ENCODE measurements around the gene SPATA6.
"Not testable (repeated sequence)": the region's sequence is repeated elsewhere in the genome, so short reads cannot be mapped to it uniquely, and the experiment has no call there.

The SPATA6 gene

GRCh38 chr1:48471691-48472576 lies at the start of gene SPATA6:
Gene SPATA6 (minus strand): TSS chr1:48472204. CDS start chr1:48472008, 196 bp downstream.
- DNase-seq (ENCODE audit: low read depth) = peak; percentile 89

GRCh38 chr1:48519896-48520295 lies 47.9 kb upstream of the SPATA6 start:
- DNase-seq (ENCODE audit: low read depth) = not testable (repeated sequence)

DNA sequence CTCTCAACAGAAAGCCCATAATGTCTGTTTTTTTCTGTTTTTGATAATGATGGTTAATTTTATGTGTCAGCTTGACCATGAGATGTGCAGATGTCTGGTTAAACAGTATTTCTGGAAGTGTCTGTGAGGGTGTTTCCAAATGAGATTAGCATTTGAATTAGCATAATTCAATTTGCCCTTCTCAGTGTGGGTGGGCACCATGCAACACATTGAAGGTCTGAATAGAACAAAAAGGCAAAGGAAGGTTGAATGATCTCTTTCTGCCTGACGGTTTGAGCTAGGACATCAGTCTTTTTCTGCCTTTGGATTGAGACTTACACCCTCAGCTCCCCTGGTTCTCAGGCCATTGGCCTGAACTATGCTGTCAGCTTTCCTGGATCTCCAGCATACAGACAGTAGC lies 34.9 kb upstream of the SPATA6 start:
- no peak for DNase-seq (ENCODE audit: low read depth)

DNA sequence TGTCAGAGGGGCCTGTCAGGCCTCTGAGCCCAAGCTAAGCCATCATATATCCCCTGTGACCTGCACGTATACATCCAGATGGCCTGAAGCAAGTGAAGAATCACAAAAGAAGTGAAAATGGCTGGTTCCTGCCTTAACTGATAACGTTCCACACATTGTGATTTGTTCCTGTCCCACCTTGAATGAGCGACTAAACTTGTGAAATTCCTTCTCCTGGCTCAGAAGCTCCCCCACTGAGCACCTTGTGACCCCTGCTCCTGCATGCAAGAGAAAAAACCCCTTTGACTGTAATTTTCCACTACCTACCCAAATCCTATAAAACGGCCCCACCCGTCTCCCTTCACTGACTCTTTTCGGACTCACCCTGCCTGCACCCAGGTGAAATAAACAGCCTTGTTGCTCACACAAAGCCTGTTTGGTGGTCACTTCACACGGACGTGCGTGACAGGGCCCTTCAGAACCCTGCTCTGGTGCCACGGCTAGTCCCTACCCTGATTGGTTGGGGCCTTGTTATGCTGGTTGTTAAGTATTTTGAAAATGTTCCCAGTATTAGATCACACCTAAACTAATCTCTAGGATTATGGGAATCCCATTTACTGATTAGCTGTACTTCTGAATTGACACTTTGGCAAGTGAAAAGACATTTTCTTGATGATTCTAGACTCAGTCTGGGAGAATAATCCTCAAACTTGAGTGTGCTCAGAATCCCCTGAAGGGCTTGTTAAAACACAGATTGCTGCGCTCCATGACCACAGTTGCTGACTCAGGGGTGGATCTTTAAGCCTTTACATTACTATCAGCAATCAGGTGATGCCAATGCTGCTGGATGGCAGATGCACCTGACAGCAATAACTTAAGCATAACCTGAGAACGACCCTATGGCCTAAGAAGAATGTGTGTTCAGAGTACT lies 28.8 kb upstream of the SPATA6 start:
- DNase-seq (ENCODE audit: low read depth) = no peak

DNA sequence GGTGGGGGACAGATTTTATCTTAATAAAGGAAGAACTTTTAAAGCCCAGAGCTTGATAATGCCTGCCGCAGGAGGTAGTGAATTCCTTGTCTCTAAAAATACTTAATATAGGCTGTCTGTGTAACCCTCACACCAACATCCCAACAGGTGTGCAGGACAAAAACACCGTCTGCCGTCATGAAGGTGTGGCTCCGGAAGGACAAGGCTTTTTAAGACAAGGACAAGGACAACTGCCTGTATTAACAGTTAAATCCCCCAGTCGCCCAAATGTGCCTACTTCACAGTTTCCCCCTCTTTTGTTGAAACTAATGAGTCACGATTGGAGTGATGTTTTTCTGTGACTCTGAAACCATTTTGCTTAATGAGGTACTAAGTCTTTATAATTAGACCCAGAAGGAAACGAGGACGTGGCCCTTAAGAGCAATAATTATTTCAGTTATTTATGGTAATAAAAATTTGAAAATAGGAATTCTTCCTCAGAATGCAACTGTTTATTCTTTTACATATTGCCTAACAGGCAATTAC lies 27.3 kb upstream of the SPATA6 start:
- no peak for DNase-seq (ENCODE audit: low read depth)

GRCh38 chr1:48498096-48498791 lies 26.2 kb upstream of the SPATA6 start:
- peak; percentile 51 for DNase-seq (ENCODE audit: low read depth)

DNA sequence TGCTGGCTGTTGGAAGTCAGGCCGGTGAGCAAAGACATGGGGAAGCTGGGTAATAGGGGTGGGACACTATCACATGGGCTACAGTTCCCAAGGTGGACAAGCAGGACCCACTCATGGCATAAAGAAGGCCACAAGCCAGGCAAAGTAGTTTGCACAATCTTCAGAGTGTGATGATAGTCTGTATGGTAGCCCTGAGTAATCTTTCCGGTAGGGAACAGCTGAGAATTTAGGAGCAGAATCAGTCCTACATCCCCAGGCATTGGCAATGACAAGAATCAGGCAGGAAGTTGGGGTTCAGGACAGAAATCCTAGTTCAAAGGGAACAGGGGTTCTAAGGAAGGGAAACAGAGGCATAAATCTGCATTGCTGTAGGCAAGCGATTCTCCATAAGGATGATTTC lies 23.9 kb upstream of the SPATA6 start:
- DNase-seq (ENCODE audit: low read depth) = no peak

DNA sequence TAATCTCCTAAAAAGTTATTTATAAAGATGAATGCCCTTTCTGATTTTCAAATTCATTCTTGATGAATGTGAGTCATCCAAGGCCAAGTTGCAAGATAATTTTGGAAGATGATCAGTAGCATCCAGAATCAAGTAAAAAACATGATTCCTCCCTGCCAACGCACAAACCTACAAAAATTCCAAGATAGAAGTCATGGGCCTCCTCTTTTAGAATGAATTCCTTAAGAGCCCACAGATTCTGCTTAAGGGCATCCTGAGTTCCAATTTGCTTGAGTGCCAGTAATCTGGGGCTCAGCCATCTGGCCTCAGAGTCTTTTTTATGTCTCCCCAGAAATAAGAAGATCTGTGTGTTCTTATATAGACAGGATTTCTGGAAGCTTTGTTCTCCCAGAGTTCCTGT lies 23.2 kb upstream of the SPATA6 start:
- DNase-seq (ENCODE audit: low read depth) = no peak

- DNase-seq (ENCODE audit: low read depth) = no peak
Observed at GRCh38 chr1:48493970-48494769, 22.2 kb upstream of the SPATA6 start.

DNA sequence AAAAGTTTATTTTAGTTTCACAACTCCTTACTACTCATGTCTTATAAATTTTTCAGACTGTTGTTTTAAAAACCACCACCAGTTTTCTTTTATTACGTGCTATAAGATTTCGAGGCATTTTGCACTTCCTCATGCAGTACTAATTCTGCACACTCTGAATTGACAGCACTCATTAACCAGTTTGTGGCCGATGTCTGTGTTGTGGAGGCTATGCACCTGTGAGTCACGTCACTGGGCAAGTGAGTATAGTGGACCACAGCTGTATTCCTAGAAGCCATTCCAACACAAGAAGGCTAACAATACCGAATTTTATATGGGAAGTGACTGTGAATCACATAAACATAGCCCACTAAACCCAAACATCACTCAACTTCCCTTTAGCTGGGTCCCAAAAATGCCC lies 21.0 kb upstream of the SPATA6 start:
- DNase-seq (ENCODE audit: low read depth) = no peak

- DNase-seq (ENCODE audit: low read depth) = no peak
Observed at GRCh38 chr1:48492392-48492791, 20.4 kb upstream of the SPATA6 start.

DNA sequence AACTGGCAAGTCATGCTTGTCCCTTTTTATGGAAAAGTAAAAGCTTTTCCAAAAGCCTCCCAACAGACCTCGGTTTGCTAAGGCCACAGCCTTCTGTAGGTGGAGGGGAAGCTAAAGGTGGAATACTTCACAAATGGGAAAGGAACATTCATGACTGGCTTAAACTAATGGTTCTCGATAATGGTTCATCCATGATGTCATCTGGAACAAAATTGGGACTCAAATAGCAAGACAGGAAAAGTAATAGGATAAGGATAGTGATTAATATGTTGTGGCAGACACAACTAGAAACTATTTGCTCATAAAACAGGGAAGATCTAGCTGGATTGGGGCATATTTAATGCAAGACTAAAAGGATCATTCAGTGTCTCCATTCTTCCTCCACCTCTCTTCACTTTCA lies 16.7 kb upstream of the SPATA6 start:
- no peak for DNase-seq (ENCODE audit: low read depth)

- no peak for DNase-seq (ENCODE audit: low read depth)
Observed at GRCh38 chr1:48480504-48480903, 8.5 kb upstream of the SPATA6 start.

DNA sequence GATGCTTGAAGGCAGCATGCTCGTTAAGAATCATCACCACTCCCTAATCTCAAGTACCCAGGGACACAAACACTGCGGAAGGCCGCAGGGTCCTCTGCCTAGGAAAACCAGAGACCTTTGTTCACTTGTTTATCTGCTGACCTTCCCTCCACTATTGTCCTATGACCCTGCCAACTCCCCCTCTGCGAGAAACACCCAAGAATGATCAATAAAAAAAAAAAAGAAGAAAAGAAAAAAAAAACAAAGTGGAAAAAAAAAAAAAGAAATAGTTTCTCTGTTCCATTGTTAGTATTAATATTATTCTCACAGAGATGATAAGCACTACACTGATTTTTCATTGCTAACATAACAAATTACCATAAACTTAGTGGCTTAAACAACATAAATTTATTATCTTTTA lies 8.0 kb upstream of the SPATA6 start:
- DNase-seq (ENCODE audit: low read depth) = not testable (repeated sequence)

- DNase-seq (ENCODE audit: low read depth) = no peak
Observed at GRCh38 chr1:48472638-48473037, 634 bp upstream of the SPATA6 start.

DNA sequence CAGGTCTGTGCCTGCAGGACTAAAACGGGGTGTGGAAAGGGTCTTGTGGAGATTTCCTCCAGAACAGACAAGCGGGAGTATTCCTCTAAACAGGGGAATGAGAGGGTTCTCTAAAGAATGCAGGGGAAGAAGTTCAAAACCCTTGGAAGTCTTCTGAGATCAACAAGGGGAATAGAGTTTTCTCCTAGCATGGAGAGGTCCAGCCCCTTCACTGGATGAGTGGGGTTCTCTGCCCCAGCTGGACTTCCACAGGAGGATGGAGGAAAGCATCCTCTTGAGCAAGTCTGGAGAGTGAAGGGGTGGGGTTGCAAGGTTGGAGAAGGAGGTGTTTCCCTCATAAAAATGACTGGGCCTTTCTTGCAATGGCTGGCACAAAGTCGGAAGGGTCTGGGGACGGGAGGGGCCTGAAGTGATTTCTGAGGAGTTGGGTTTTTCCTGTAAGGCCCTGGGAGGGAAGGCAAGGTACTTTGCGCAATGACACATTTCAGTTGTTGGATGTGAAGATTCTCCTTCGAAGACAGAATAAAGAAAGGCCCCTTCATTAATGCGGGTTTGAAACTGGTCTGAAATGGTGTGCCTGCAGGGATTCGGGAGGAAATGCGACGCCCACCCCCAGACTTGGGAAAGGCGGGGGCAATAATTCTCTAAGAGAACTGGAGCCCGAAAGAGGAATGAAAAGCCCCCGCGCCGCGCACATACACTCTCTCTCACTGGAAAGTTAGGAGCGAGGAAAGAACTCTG lies 884 bp downstream of the SPATA6 start:
- no peak for DNase-seq (ENCODE audit: low read depth)

DNA sequence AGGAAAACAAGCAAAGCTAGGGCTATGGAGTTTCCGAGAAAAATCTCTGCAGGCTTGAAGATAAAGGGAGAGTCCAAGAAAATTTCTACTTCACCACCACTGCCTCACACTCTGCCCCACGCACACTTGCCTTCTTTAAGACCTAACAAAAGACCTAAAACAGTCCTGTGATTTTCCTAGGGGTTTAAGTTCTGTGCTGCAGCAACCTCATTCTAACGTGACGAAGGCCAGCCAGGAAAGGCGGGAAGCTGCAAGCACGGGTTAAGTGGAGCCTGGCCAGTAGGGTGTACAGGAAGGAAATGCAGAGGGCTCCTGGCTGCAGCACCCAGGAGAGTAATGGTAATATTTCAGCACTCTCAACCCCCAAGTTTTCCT lies 1.5 kb downstream of the SPATA6 start:
- DNase-seq (ENCODE audit: low read depth) = no peak

- no peak for DNase-seq (ENCODE audit: low read depth)
Observed at GRCh38 chr1:48469616-48470480, 2.2 kb downstream of the SPATA6 start.

DNA sequence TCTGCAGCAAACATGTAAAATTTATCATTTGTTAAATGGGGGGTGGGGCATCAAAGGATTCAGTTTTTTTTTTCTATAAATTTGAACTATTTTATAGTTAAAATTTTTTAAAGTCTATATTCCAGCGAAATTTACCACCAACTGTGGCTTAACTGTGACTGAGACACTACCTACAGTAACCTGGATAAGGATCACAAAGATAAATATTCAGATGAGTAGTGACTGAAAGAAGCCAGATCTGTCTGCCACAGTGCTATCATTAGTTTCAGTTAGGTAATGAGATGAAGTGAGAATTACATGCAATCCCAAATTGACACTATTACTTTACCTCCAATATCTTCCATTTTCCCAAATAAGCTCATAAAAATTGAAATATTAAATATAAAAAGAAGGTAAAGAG lies 5.4 kb downstream of the SPATA6 start:
- DNase-seq (ENCODE audit: low read depth) = no peak

All from activated T-helper 9 cell treated with anti-CD3 and anti-CD28 coated beads, Interleukin-2, amount 50 U/mL, for 16 hours (primary cell).